GM12872 (cell line): Measurements from ENCODE around the gene RTN1.

Experiments used
- TF ChIP-seq, protein P1 (sequence below): IDR thresholded peaks from 3 replicates; pipeline ENCODE4 v1.5.1; 2011; ENCODE audit warnings: low read depth, mild to moderate bottlenecking, low read length, moderate library complexity; ENCODE audit not compliant: insufficient read depth

Gene RTN1

DNA sequence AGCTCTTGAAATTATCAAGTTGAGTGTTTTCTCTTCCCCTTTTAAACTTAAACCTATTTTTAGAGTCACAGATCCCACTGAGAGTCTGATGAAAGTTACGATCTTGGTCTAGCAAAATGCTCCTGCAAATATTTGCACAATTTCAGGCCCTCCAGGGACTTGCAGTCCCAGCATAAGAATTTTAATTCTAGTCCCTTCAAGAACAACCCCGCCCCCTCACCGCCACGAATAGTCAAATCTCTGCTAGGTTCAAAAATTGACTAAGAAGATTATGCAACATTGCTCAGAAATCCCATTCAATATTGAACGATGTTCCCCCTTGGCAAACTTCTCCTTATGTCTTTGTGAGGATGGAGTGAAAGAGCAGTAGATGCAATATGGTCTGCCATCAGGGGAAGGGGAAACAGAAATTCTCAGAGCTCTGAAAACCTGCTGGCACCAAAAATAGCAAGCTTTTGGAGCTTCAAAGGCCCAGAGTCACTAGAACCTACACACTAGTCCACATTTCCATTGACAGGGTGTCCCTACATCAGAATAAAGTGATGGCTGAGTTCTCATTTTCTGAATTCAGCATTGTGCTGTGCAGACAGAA lies 166.4 kb downstream of the RTN1 start:
- TF ChIP-seq, protein P1, sequence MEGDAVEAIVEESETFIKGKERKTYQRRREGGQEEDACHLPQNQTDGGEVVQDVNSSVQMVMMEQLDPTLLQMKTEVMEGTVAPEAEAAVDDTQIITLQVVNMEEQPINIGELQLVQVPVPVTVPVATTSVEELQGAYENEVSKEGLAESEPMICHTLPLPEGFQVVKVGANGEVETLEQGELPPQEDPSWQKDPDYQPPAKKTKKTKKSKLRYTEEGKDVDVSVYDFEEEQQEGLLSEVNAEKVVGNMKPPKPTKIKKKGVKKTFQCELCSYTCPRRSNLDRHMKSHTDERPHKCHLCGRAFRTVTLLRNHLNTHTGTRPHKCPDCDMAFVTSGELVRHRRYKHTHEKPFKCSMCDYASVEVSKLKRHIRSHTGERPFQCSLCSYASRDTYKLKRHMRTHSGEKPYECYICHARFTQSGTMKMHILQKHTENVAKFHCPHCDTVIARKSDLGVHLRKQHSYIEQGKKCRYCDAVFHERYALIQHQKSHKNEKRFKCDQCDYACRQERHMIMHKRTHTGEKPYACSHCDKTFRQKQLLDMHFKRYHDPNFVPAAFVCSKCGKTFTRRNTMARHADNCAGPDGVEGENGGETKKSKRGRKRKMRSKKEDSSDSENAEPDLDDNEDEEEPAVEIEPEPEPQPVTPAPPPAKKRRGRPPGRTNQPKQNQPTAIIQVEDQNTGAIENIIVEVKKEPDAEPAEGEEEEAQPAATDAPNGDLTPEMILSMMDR, result no peak

DNA sequence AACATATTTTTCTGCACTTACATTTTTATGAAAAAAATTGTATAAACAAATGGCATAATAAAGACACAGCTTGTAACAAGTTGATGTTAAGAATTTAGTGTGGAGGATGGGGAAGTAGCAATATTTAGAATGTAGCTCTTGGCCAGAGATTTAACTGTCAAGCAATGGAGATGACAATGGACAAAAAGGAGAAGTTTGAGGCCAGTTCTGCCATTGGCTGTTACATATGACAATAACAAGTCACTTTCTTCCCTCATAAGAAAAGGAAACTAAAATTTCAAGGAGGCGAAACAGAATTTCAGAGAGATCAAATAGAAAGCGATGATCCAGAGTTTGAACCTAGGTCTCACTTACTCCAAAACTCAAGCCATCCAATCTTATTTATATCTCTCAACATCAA lies 171.1 kb downstream of the RTN1 start:
- TF ChIP-seq, protein P1, result no peak

DNA sequence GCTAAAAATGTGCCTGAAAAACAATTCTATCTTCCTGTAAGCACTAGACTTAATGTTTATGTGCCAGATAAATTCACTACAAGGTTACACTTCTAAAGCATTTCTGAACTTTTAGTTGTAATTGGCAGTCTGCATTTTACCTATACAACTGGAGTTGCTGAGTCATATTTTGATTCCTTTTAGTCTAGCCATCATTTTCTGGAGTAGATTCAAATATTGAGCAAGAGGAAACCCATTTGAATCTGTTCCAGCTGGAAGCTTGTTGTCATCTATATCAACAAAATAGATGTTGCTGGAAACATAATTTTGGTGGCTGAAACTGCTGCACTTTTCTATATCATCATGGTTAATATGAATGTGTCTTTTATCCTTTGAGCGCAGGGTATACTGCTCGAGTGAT lies 171.8 kb downstream of the RTN1 start:
- TF ChIP-seq, protein P1, result no peak

DNA sequence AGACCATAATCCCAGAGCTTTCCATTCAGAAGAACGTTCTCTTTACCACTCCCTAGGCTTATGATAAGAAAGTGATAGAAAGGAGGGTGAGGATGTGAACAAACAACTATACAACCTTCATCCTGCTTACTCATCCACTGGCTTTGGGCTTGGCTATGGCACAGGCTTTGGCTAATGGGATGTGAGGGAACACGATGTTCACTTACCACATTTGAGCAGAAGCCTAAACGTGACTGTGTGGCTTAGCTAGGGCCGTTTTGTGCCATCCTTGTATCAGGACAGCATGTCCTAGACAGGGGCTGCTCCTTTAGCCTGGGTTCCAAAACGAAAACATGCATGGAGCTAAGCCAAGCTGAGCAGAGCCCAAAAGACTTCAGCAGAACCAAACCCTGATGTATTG lies 175.4 kb downstream of the RTN1 start:
- TF ChIP-seq, protein P1, result no peak

DNA sequence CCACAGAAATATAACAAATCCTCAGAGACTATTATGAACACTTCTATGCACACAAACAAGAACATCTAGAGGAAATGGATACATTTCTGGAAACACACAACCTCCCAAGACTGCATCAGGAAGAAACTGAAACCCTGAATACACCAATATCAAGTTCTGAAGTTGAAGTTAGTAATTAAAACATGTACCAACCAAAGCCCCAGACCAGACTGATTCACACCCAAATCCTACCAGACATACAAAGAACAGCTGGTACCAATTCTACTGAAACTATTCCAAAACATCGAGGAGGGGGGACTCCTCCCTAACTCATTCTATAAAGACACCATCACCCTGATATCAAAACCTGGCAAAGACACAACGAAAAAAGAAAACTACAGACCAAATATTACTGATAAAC lies 179.3 kb downstream of the RTN1 start:
- TF ChIP-seq, protein P1, result no peak

DNA sequence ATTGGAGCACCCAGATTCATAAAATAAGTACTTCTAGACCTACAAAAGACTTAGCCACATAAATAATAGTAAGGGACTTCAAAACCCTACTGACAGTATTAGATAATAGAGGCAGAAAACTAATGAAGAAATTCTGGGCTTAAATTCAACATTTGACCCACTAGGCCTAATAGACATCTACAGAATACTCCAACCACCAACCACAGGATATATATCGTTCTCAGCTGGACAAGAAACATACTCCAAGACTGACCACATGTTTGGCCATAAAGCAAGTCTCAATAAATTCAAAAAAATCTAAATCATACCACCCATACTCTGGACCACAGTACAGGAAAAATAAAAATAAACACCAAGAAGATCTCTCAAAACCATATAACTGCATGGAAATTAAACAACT lies 180.2 kb downstream of the RTN1 start:
- TF ChIP-seq, protein P1, result no peak

DNA sequence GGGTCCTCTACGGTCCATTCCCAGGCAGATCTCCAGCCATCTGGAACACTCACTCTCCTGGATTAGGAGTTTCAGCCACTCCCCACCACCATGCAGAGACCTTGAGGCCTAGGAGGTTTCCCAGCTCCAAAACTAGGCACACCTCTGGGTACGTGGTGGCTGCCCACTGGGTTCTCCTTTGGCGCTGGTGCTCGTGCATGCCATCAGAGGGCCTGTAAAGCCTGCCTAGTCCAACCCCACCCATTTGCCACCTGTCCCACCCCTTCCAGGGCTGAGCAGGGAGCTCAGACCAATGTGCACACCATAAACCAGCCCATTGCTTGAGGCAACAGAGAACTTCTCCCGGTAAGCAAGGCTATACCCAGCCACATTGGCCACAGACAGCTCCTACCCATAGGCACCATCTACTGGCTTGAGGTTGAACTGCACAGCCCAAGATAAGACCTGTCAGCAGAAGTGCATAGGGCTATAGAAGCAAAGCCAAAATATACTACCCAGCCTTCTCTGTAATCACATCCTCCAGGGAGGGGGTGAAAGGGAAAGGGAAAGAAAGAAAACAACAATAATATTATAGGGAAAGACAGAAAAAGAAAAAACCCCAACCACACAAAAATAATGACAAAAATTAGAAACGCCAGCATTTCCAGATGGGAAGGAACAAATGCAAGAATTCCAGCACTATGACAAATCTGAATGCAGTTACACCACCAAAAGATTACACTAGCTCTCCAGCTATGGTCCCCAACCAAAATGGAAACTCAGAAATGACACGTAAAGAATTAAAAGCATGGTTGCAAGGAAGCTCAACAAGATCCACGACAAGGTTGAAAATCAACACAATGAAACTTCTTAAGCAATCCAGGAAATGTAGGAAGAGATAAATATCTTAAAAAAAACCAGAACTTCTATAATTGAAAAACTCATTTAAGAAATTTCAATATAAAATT lies 182.1 kb downstream of the RTN1 start:
- TF ChIP-seq, protein P1, result peak; percentile 93
